ENCODE results near the gene SPAG6.
"Not testable (repeated sequence)": the region's sequence is repeated elsewhere in the genome, so short reads cannot be mapped to it uniquely, and the experiment has no call there.

The SPAG6 gene

DNA sequence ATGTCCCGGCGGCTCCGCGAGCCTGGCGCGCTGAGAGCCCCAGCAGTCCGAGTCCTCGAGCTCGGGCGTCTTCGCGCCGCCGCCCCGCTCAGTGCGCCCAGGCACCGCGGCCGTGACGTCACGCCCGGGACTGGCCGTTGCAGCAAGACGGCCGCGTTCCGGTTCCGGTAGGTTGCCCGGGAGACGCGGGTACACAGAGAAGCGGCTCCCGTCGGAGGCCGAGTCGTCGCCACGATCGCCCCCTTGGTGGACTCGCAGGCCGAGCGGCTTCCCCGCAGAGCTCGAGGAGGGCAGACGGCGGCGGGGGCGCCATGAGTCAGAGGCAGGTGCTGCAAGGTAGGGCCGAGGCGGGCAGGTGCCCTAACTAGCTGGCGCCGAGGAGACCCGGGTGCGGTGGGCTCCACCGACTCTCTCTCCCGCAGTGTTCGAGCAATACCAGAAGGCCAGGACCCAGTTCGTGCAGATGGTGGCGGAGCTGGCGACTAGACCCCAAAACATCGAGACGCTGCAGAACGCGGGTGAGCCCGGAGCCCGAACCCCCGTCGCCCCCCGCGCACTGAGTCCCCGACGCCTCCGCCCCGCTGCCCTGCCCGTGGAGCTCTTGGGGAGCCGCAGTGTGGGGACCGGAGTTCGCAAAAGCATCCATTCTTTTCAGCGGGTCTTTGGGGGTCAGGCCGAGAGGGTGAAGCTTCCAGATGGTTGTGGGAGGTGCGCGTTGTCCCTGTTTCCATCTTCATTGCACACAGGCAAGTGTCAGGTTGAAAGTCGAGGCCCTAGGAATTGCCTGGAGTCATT is at the start of gene SPAG6:
Gene SPAG6, plus strand, starts transcription at position 196 of the 795 bp plus-strand sequence. Its CDS starts 116 bp downstream, at position 312.
- DNase-seq (ENCODE audit: extremely low read depth in 1 of 2, low read depth in 1 of 2): peak in 1 of 2 donors; percentile 16

DNA sequence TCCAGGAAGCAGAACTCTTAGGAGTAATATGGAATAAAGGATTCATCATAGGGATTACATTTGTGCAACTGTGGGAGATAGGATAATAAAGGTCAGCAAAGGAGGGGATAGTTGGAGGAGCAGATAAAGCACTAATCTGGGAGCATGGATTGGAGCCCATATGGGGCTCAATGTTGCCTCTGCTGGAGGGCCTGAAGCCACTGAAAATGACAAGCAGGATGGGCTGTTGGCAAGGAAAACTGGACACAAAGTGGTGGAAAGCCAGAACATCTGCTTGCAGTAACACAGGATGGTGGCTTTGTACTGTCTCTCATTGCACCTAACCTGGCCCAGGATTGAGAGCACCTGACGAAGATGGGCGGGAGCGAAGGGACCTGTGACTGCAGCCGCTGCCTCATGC is 44.1 kb upstream of the SPAG6 start:
- DNase-seq (ENCODE audit: extremely low read depth in 1 of 2, low read depth in 1 of 2): no peak

DNA sequence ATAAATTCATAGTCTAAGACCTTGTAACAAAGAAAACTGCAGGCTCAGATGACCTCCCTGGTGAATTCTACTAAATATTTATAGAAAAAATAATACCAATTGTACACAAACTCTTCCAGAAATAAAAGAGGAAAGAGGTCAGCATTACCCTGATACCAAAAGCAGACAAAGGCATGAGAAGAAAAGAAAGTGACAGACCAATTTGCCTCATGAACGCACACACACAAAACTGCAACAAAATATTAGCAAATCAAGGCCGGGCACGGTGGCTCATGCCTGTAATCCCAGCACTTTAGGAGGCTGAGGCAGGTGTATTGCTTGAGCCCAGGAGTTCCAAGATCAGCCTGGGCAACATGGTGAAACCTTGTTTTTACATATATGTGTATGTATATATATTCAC is 41.8 kb upstream of the SPAG6 start:
- no peak for DNase-seq (ENCODE audit: extremely low read depth in 1 of 2, low read depth in 1 of 2)

DNA sequence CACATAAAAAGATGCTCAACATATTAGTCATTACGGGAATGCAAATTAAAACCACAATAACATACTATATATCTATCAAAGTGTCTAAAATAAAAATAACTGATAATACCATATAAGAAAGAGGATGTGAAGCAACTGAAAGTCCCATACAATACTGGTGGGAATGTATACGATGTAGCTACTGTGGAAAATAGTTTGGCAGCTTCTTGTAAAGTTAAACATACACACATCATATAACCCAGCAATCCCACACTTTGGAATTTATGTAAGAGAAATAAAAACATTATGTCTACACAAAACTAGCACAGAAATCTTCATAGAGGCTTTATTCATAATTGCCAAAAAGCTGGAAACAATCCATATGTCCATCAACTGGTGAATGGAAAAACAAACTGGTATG is 39.6 kb upstream of the SPAG6 start:
- no peak for DNase-seq (ENCODE audit: extremely low read depth in 1 of 2, low read depth in 1 of 2)

DNA sequence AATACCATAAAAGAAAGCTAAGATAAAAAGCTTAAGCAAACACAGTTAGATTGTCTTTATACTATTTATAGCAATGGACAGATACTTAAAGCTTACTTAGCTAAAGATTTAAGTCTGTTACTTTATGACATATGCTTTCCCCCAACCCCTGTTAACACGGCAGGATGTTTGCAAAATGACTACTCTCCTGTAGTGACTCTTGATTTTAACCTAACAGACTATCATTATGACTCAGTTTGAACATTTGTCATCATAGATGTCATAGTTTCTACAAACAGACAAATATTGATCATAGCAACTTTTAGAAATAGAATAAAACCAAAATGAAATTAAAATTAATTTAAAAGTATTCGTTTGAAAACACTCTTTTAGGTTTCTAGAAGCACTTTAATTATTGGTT is 36.9 kb upstream of the SPAG6 start:
- no peak for DNase-seq (ENCODE audit: extremely low read depth in 1 of 2, low read depth in 1 of 2)

DNA sequence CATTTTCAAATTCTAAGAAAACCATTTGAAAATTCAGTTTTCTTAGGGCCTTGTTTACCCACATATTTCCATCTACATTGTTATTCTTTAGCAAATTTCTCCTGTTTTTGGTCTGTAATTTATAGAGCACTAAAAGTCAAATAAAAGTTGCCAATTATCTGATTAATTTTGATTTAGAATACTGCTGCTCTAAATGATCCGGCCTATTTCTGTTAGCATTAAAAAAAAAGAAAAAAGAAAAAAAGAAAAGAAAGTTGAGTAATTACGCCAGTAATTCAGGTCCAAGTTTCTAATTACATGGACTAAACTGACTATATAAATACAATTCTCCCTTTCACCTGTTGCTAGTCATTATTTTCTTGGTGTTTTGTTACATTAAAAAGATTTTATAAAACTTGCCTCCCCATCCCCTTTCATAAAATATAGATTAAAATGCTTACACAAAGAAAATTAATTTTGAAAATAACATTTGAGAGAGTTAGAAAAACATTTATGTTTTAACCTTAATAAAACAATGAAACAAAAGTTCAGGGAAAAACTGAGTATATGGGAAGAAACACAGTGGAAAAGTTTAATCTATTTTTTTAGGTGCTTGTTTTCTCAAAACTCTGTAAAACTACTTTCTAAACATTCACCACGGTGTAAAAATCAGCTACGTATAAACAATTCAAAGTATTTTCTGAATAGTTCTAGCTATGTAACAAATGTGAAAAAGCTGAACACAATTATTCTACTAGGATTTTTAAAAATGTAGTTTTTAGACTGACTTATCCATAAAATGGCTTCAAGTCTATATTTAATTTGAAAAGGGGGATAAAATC is 35.9 kb upstream of the SPAG6 start:
- no peak for DNase-seq (ENCODE audit: extremely low read depth in 1 of 2, low read depth in 1 of 2)

DNA sequence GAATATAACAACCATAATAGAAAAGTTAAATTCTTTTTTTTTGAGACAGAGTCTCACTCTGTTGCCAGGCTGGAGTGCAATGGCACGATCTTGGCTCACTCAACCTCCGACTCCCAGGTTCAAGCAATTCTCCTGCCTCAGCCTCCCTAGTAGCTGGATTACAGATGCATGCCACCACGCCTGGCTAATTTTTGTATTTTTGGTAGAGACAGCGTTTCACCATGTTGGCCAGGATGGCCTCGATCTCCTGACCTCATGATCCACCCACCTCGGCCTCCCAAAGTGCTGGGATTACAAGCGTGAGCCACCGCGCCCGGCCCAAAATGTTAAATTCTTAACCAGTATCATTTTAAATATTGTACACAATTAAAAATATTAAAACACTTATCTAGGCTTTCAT is 35.3 kb upstream of the SPAG6 start:
- DNase-seq (ENCODE audit: extremely low read depth in 1 of 2, low read depth in 1 of 2): not testable (repeated sequence)

DNA sequence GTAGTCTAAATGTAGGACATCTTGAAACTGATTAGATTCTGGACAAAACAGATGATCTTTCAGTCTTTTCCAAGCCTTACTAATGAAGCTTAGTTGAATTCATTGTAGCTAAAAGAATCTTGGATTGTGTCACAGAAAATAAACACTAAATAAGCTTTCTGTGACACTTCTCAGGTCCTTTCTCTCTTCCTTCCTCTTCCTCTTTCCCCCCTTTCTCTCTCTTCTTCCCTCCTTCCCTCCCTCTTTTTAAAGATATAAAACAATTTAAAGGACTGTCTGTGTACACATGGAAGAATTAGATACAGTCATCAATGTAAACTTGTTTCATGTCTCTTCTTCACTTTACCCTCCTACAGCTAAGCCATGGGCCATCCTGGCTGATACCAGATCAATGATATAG is 34.4 kb upstream of the SPAG6 start:
- DNase-seq (ENCODE audit: extremely low read depth in 1 of 2, low read depth in 1 of 2): no peak

DNA sequence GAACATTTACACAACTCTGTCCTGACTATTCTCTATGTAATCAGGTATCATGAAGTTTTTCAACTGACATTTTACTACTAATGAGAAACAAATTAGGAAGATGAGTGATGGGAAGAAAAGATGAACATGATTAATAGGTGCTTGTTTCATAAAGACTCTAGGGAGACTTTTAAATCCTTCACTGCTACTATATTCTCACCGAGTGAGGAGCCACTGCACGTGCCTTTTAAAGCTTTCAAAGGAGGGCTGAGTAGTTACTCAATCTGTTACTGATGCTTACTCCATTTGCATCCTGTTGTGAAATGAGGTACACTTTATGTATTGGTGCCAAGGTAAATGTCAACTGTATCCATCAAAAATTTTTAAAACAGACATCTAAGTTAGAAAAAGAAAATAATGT is 30.4 kb upstream of the SPAG6 start:
- no peak for DNase-seq (ENCODE audit: extremely low read depth in 1 of 2, low read depth in 1 of 2)

DNA sequence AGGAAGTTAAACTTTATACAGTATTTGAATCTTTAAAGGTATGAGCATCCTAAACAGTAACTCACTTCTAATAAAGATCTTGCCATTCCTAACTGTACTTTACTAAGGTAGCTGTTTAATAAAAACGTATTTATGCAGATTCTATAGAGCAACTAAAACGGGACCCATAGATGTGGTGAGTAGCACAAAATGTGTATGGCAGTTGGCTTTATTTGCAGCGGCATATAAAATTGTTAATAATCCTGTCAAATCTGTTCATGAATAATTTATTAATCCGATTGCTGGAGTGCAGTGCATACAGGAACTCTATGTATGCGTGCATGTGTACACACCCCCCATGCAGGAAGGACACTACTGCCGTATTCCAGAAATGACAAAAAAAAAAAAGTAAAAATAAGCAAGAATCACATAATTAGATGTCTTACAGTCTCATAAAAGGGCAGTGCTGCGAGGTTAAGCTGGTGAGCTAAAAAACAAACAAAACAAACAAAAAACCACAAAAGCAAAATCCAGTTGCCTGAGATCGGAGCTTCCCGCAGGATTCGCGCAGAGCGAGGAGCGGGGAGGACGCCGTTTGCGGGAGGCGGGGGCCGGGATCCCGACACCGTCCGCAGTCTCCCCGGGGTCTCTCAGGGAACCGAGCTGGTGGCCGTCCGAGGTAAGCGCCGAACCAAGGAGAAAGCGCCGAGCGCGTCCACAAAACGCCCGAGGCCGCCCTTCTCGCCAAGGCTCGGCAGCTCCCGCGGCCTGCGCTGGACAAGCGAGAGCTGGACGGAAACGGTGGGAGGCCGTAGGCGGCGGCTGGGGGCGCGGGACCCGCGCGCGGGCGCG is 29.6 kb upstream of the SPAG6 start:
- DNase-seq (ENCODE audit: extremely low read depth in 1 of 2, low read depth in 1 of 2): no peak

DNA sequence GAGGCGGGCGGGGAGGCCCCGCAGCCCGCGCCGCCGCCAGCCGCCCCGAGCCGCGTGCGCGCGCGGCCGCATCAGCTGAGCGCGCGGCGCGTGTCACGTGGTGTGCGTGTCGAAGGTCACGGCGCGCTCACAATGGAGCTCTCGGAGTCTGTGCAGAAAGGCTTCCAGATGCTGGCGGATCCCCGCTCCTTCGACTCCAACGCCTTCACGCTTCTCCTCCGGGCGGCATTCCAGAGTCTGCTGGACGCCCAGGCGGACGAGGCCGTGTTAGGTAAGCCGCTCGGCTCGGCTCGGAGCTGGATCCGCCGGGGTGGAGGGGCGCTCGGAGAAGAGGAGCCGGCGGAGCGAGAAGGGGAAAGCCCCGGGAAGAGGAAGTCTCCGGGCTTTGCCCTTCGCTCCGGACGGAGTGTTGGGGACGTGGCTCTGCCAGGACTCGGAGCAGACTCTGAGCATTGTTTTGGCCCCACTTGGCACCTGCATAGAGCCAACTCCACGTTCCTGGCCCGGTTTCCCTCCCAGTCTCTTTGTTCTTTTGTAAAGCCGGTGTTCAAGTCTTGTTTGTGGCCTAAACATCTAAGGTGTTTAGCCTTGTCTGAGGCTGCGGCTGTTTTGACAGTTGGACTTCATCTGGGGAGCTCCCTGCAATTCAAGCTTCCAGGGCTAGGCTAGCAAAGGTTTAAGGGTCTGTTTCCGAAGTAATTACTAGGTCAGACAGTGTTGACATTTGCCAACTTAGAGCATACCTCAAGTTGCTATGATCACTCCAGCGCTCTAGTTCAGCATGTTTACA is 28.8 kb upstream of the SPAG6 start, which contains the start of gene COMMD3:
Gene COMMD3, plus strand, starts transcription at position 103 of the 790 bp plus-strand sequence. Its CDS starts 30 bp downstream, at position 133.
- DNase-seq (ENCODE audit: extremely low read depth in 1 of 2, low read depth in 1 of 2): peak in 1 of 2 donors; percentile 71

DNA sequence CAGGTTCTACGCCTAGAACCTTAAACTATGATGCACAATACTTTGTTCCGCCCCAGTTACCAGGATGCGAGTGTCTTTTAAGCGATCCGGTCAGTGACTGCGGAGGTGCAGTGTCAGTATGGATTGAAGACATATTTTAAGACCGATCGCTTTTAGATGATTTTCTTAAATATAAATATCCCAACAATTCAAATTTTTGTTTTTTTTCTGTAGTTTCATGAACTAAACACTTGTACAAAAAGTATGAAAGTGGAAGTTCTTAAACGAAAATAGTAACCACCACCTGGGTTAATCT is 28.3 kb upstream of the SPAG6 start:
- DNase-seq (ENCODE audit: extremely low read depth in 1 of 2, low read depth in 1 of 2): no peak

DNA sequence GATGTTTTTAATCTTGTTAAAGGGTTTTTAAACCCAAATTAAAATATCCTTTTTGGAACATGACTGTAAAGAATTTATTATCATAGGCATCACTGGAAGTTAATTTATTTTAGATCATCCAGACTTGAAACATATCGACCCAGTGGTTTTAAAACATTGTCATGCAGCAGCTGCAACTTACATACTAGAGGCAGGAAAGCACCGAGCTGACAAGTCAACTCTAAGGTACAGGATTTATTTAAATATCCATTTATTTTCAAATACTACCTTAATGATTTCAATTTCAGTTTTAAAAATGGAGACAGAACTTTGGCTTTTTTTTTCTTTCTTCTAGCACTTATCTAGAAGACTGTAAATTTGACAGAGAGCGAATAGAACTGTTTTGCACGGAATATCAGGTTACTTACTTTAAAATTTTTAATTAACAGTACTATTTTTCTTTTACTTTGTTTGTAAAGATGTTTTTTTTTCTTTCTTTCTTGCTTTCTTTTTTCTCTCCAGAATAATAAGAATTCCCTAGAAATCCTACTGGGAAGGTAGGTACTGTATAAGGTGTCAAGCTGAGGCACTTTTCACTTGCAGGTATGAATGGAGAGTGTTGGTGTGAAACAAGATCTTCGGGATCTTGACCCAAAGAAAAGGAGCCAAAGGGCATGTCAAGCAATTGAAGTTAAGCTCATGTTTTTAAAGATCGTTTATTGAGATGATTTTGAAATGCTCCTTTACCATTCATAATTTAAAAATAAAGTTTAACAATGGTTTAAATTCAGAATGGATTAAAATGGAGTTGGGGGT is 27.3 kb upstream of the SPAG6 start:
- no peak for DNase-seq (ENCODE audit: extremely low read depth in 1 of 2, low read depth in 1 of 2)

DNA sequence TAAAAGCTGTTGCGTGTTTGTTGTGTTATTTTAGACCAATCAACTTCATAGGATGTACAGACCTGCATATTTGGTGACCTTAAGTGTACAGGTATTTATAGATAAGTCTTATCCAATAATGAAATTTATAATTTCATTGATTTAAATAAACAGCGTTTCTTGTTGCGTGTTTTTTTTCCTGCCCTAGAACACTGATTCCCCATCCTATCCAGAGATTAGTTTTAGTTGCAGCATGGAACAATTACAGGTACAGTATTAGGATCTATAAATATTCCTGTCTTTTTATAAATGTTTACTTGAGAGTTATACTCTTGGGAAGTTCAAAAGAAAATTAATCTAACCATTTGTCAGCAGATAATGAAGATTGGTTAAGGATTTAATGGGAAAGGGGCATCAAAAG is 26.5 kb upstream of the SPAG6 start:
- no peak for DNase-seq (ENCODE audit: extremely low read depth in 1 of 2, low read depth in 1 of 2)

DNA sequence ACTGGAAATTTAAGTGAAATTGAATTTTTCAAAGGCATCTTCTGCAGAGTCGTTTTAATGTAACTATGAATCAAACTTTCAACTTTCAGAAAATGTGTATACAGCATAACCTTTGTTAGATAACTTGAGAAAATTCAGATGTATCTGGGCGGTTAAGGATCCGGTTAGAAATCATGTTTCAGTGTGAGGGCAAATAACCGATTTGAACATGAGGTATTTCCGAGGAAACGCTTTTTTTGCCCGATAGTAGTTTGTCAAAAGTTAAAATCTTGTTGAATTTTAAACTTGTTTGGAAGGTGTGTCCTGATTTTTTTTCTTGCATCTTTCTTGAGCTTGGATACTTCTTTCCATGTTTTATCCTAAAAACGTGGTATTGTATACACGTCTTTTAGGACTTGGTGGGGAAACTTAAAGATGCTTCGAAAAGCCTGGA is 25.7 kb upstream of the SPAG6 start:
- DNase-seq (ENCODE audit: extremely low read depth in 1 of 2, low read depth in 1 of 2): no peak

DNA sequence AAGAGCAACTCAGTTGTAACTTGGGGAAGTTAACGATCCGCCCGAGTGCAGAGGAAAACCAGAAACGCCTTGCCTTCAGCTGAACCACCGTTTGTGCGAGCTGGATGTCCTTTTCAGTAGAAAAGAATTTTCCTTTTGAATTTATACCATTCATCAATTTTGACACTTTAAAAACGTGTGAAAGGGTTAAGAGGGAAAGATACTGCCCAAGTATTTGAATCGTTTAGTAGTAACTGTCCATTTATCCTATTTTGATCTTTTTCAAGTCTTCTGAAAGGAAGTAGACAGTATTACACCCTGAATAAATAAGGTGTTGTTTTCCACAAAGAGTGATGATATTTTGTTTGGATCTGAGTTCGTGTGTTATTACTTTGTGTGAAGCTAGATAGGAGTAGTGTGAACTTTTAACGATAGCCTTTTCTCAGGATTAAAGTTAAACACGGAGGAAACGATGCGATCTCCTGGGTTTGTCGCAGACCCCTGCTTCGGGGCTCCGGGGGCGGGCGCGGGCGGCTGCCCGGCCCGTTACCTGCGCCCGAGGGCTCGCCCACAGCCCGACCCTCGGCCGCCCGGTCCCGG is 25.2 kb upstream of the SPAG6 start:
- DNase-seq (ENCODE audit: extremely low read depth in 1 of 2, low read depth in 1 of 2): no peak

DNA sequence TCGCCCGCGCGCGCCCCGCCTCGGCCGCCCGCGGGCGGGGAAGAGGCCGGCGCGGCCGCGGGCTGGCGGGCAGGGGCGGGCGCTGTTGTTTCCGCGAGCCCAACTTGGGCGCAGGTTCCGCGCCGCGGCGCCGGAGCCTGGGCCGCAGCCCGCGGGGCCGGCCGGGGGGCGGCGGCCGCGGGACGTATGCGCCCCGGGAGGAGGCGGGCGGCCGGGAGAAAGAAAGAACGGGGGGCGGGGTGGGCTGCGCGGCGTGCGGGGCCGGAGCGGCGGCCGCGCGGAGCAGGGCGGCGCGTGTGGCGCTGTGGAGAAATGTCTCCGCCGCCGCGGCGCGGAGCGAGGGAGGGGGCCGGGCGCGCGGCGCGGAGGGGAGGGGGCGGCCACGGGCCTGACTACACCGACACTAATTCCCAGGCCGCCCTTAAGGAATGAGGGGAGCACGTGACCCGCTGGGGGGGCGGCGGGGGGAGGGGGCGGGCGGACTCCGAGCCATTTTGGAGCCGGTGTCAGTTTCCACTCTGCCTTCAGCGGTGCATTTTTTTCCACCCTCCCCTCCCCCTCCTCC is 24.6 kb upstream of the SPAG6 start, which contains the start of gene BMI1:
Gene BMI1, plus strand, starts transcription at position 509 of the 565 bp plus-strand sequence. CDS start 5,351 bp downstream, outside the sequence.
- no peak for DNase-seq (ENCODE audit: extremely low read depth in 1 of 2, low read depth in 1 of 2)

DNA sequence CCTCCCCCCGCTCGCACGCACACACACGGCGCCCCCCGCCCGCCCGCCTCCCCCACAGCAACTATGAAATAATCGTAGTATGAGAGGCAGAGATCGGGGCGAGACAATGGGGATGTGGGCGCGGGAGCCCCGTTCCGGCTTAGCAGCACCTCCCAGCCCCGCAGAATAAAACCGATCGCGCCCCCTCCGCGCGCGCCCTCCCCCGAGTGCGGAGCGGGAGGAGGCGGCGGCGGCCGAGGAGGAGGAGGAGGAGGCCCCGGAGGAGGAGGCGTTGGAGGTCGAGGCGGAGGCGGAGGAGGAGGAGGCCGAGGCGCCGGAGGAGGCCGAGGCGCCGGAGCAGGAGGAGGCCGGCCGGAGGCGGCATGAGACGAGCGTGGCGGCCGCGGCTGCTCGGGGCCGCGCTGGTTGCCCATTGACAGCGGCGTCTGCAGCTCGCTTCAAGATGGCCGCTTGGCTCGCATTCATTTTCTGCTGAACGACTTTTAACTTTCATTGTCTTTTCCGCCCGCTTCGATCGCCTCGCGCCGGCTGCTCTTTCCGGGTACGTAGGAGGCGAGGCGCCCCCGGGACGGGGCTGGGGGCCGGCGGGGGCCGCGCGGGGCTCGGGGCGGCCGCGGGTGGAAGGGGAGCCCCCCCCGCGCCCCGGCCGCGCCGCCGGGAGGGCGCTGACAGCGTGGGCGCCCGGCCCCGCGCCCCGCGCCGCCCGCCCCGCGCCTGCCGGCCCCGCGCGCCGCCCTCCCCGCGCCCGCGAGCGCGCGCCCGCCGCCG is 24.0 kb upstream of the SPAG6 start:
- DNase-seq (ENCODE audit: extremely low read depth in 1 of 2, low read depth in 1 of 2): no peak

Measured in activated CD8-positive, alpha-beta memory T cell treated with anti-CD3 and anti-CD28 coated beads for 1 hour (primary cell).